ENCODE measurements around the gene CDKAL1. TPM values are rescaled to one million over a fixed set of nuclear protein-coding genes. Genes with fewer than 3 reads are reported as not detected.

The CDKAL1 gene
- total RNA-seq: 16.6 and 19.4 TPM in 2 replicates

DNA sequence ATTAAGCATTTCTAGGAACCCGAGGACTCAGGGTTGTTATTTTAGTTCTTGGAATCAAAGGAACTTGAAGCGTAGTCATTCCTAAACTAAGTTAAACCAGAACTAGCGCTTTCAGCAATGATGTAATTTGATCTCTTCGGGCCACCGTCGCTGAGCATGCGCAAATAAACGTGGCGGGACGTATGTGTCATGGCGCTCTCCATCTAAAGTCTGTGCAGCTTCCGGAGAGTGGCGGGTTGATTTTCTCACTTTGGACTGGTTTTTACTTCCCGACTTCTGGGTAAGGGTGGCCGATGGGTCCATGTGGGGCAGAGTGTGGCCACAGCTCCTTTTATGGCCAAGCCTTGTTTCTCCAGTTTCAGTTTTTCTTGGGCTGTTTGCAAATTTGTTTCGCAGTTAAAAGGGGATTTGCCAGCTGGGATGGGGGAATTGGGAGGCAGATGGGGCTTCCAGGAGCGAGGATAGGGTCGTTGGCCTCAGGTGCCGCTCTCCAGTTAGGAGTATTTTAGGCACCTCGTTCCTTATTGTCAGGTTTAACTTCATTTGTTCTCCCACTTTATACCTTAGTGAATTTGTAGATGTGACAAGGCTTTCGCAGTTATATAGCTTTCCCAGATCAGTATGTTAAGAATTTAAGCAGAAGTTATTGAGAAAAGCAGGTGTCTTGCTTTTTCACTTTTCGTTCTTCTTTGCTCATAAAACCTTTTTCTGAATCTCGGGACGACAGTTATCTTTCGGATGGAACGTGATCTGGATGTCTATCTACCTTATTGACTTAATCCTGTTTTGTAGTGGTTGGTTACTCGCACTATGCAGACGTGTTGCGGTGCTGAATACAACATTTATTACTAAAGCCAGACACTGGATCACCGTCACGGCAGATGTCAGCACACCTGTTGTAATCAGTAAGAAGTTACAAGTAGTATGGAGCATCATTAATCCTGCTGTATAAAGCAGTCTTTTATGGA lies at the start of gene CDKAL1:
TSS of gene CDKAL1 (plus strand) at position 163 of the 968 bp plus-strand sequence. CDS start 11,894 bp downstream, outside the sequence.

Other genes starting within 250 kb of the CDKAL1 start
- gene E2F3, start 132.6 kb upstream of the CDKAL1 start, total RNA-seq: 3.4 and 8.1 TPM in 2 replicates